GM18519 (cell line): Measurements from ENCODE around the gene SEC31A.

Experiments
- ATAC-seq: cut with Tn5 transposase; IDR thresholded peaks from one replicate; pipeline ENCODE4 v1.9.1; 2021; ENCODE audit warnings: mild to moderate bottlenecking, moderate library complexity; ENCODE audit not compliant: unreplicated experiment, low FRiP score

Gene SEC31A

DNA sequence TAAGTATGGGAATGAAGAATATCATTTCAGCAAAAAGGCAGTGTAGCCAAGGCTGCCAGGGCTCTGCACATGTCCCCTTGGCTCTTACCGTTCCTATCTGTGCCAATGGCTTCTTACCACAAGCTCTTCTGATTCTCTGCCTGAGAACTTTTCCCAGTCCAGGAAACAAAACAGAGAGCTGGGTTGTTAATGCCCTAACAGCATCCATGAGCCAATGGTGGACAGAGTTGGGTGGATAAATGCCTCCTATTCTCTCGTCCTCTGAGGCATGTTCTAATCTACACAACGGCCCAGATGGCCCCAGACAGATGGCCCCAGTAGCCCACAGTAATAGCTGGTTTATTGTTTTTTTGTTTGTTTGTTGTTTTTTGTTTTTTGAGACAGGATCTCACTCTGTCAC lies 120.3 kb downstream of the SEC31A start:
- ATAC-seq: no peak
